Kidney epithelial cell (primary cell): Measurements from ENCODE around the gene UFD1. TPM values are rescaled to one million over a fixed set of nuclear protein-coding genes. Genes with fewer than 3 reads are reported as not detected.

ENCODE experiments used
- DNase-seq: peaks from one replicate; pipeline ENCODE4 v3.0.0-alpha.2; 2010; ENCODE audit warnings: low read depth
- H3K27me3 ChIP-seq: 2 replicates; pipeline ENCODE4 v1.6.0; 2011; ENCODE audit warnings: low read length; ENCODE audit not compliant: control insufficient read depth, insufficient read depth
- H3K36me3 ChIP-seq: 2 replicates; pipeline ENCODE4 v1.5.1; 2011; ENCODE audit warnings: low read length; ENCODE audit not compliant: control insufficient read depth, insufficient read depth
- H3K4me3 ChIP-seq: 2 replicates; pipeline ENCODE4 v1.5.1; 2011; ENCODE audit warnings: low read depth, mild to moderate bottlenecking, control low read depth, low read length
- CTCF ChIP-seq: IDR thresholded peaks from 2 replicates; pipeline ENCODE4 v1.5.1; 2011; ENCODE audit warnings: mild to moderate bottlenecking, moderate library complexity, low read length, control low read depth, inconsistent platforms; ENCODE audit not compliant: insufficient read depth, poor library complexity, severe bottlenecking
- total RNA-seq: library from RNA; depleted of rRNA; stranded (reverse); fragments of >200 nt; gene quantifications from 2 replicates; pipeline ENCODE4 v1.2.3, GENCODE V29; 2015

UFD1 gene
- total RNA-seq, 1 donor from 2014 or later: 48.9 TPM

- peaks cover 3% of the 10 kb centered on the region for H3K36me3 ChIP-seq
These were observed 72.6 kb downstream of the UFD1 start for GRCh38 chr22:19406281-19406811.

DNA sequence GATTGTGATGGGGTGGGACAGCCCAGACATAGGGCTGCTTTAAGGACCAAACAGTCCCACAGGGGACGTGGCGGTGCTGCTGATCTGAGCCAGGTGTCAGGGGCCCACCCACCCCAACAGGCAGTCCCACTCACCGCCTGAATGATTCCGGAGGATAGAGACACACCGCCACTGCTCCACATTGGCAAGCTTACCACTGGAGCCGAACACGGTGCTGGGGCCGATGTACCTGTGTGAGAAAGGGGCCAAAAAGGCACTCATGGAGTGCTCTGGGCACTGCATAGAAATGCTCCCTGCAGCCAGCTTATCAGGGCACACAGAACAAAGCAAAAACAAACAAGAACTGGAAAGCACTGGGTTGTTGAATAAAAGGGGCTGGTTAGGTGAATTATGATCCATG is 73.3 kb downstream of the UFD1 start:
- Histone ChIP-seq H3K27me3 (no peaks in the 10 kb centered on the region), H3K36me3 (peaks cover 3% of the 10 kb centered on the region), H3K4me3 (no peak overlapping the region)
- DNase-seq: no peak
- TF ChIP-seq CTCF: no peak

More at GRCh38 chr22:19406281-19406811, 72.6 kb downstream of the UFD1 start:
- DNase-seq: no peak
- H3K27me3 ChIP-seq: no peaks in the 10 kb centered on the region
- no peak for TF ChIP-seq CTCF
- H3K4me3 ChIP-seq: no peak overlapping the region

DNA sequence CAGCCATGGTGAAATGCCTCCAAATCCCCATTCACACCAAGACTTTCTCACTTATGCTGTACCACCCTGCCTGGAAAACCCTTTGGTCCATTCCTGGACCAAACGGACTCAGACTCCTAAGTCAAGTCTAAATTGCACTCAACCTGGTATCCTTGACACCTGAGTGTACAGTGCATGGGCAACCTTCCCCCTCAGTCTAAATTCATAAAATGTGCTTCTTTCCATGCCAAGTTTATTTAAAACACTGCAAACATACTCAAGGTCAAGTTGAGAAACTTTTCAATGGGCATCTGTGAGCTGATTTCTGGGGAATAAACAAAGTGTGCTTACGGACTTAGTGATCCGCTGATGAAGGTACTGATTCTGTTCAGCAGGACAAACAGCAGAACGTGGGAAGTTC is 73.9 kb downstream of the UFD1 start:
- no peak overlapping the region for H3K4me3 ChIP-seq
- DNase-seq: no peak
- no peaks in the 10 kb centered on the region for H3K27me3 ChIP-seq
- H3K36me3 ChIP-seq: peaks cover 3% of the 10 kb centered on the region
- TF ChIP-seq CTCF: no peak

DNA sequence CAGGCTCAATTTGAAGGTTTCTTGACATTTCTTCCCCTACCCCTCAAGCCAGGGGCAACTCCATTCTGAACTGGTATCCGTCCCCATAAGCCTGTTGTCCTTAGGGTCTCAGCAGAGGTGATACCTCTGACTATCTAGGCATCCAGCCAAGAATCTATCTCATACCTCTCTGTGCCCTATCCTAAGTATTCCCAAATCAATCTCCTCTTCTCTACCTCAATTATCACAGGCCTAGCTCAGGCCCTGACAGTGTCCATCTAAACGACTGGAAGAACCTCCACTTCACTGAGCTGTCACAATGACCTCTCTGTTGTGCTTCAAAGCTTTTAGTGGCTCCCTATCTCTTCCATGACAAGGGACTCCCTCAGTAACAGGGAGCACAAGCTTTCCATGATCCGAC is 74.3 kb downstream of the UFD1 start:
- no peak for TF ChIP-seq CTCF
- DNase-seq: no peak
- peaks cover 3% of the 10 kb centered on the region for H3K36me3 ChIP-seq
- no peaks in the 10 kb centered on the region for H3K27me3 ChIP-seq
- no peak overlapping the region for H3K4me3 ChIP-seq

GRCh38 chr22:19402642-19403191 is 76.3 kb downstream of the UFD1 start:
- no peak for TF ChIP-seq CTCF
- DNase-seq: no peak
- Histone ChIP-seq H3K36me3 (peaks cover 2% of the 10 kb centered on the region), H3K27me3 (no peaks in the 10 kb centered on the region), H3K4me3 (no peak overlapping the region)

- no peak for TF ChIP-seq CTCF
- Histone ChIP-seq H3K4me3 (no peak overlapping the region), H3K36me3 (peaks cover 2% of the 10 kb centered on the region), H3K27me3 (no peaks in the 10 kb centered on the region)
- no peak for DNase-seq
These were observed 77.5 kb downstream of the UFD1 start for GRCh38 chr22:19401483-19401882.
